GM21367 (cell line): Measurements from ENCODE around the gene GRHPR.
"Not testable (repeated sequence)": the region's sequence is repeated elsewhere in the genome, so short reads cannot be mapped to it uniquely, and the experiment has no call there.

Source experiments
- ATAC-seq: cut with Tn5 transposase; IDR thresholded peaks from one replicate; pipeline ENCODE4 v1.9.1; 2021; ENCODE audit not compliant: unreplicated experiment

The GRHPR gene

GRCh38 chr9:37444890-37445289 lies 22.4 kb downstream of the GRHPR start:
- ATAC-seq, result no peak

GRCh38 chr9:37445832-37446231 lies 23.3 kb downstream of the GRHPR start:
- no peak for ATAC-seq

- no peak for ATAC-seq
These were observed 23.9 kb downstream of the GRHPR start for GRCh38 chr9:37446401-37446800.

GRCh38 chr9:37447111-37447510 lies 24.6 kb downstream of the GRHPR start:
- ATAC-seq, result no peak

GRCh38 chr9:37449862-37450632 lies 27.6 kb downstream of the GRHPR start:
- no peak for ATAC-seq

- ATAC-seq, result no peak
These were observed 29.1 kb downstream of the GRHPR start for GRCh38 chr9:37451628-37452027.

- no peak for ATAC-seq
These were observed 30.1 kb downstream of the GRHPR start for GRCh38 chr9:37452611-37453010.

- ATAC-seq, result no peak
These were observed 31.3 kb downstream of the GRHPR start for GRCh38 chr9:37453827-37454226.

- no peak for ATAC-seq
These were observed 31.7 kb downstream of the GRHPR start for GRCh38 chr9:37454238-37454637.

- ATAC-seq, result no peak
These were observed 33.6 kb downstream of the GRHPR start for GRCh38 chr9:37455884-37456647.

- ATAC-seq, result no peak
These were observed 34.3 kb downstream of the GRHPR start for GRCh38 chr9:37456817-37457216.

- ATAC-seq, result no peak
These were observed 41.5 kb downstream of the GRHPR start for GRCh38 chr9:37464006-37464405.

- ATAC-seq, result peak; percentile 24
These were observed 42.1 kb downstream of the GRHPR start for GRCh38 chr9:37464426-37465248.

- peak; percentile 79 for ATAC-seq
These were observed 42.9 kb downstream of the GRHPR start, which contains the start of gene ZBTB5 for GRCh38 chr9:37465249-37466036. Gene ZBTB5, minus strand, starts transcription at chr9:37465450. Its CDS starts 22,899 bp downstream, at chr9:37442551.

- peak; percentile 4 for ATAC-seq
These were observed 43.7 kb downstream of the GRHPR start for GRCh38 chr9:37466037-37466709.

GRCh38 chr9:37467530-37467929 lies 45.0 kb downstream of the GRHPR start:
- not testable (repeated sequence) for ATAC-seq

GRCh38 chr9:37468620-37469019 lies 46.1 kb downstream of the GRHPR start:
- ATAC-seq, result no peak

- no peak for ATAC-seq
These were observed 49.6 kb downstream of the GRHPR start for GRCh38 chr9:37471942-37472684.

GRCh38 chr9:37473982-37474381 lies 51.5 kb downstream of the GRHPR start:
- ATAC-seq, result not testable (repeated sequence)
